NB4 (cell line): ENCODE measurements around the gene CYFIP2.
A peak's percentile ranks its signal among the peaks of the same experiment; 100 is the strongest.

Experiments used
- DNase-seq: peaks from one replicate; pipeline ENCODE4 v3.0.0; 2010; ENCODE audit warnings: low read depth
- H3K4me3 ChIP-seq: one replicate; pipeline ENCODE4 v1.5.1; 2011; ENCODE audit warnings: mild to moderate bottlenecking, low read depth, low read length, moderate library complexity
- MYC ChIP-seq: IDR thresholded peaks from 2 replicates; pipeline ENCODE4 v1.6.1; 2011; ENCODE audit warnings: low read depth, low read length
- POLR2A ChIP-seq: IDR thresholded peaks from 2 replicates; pipeline ENCODE4 v1.6.1; 2011; ENCODE audit warnings: mild to moderate bottlenecking; ENCODE audit not compliant: insufficient read length; ENCODE audit errors: extremely low read depth
- TF ChIP-seq, protein P1 (sequence below): IDR thresholded peaks from 2 replicates; pipeline ENCODE4 v1.6.1; 2011; ENCODE audit warnings: low read depth, low read length
- TF ChIP-seq, protein P2 (sequence below): IDR thresholded peaks from one replicate; pipeline ENCODE4 v1.5.1; 2012; ENCODE audit warnings: low read depth, low read length

CYFIP2 gene

DNA sequence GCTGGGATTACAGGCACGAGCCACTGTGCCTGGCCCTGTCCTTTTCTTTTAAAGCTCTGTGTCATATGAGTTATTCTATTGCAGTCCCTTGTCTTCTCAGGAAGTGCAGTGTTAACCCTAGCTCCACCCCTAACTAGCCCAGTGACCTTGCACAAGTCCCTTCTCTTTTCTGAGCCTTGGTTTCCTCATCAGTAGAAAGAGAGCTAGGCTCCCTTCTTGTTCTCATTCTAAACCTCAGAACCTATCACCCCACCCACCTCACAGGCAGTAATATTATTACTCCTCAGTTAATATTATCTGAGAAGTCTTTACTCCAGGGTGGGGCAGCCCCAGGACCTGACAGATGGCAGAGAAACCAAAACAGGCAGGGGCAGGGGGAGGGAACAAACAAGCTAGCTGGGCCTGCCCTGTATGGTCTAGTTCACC, 7.2 kb downstream of the CYFIP2 start:
- H3K4me3 ChIP-seq: no peak overlapping the region
- TF ChIP-seq POLR2A: no peak
- no peak for TF ChIP-seq MYC
- TF ChIP-seq, protein P1, sequence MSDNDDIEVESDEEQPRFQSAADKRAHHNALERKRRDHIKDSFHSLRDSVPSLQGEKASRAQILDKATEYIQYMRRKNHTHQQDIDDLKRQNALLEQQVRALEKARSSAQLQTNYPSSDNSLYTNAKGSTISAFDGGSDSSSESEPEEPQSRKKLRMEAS: no peak
- TF ChIP-seq, protein P2, sequence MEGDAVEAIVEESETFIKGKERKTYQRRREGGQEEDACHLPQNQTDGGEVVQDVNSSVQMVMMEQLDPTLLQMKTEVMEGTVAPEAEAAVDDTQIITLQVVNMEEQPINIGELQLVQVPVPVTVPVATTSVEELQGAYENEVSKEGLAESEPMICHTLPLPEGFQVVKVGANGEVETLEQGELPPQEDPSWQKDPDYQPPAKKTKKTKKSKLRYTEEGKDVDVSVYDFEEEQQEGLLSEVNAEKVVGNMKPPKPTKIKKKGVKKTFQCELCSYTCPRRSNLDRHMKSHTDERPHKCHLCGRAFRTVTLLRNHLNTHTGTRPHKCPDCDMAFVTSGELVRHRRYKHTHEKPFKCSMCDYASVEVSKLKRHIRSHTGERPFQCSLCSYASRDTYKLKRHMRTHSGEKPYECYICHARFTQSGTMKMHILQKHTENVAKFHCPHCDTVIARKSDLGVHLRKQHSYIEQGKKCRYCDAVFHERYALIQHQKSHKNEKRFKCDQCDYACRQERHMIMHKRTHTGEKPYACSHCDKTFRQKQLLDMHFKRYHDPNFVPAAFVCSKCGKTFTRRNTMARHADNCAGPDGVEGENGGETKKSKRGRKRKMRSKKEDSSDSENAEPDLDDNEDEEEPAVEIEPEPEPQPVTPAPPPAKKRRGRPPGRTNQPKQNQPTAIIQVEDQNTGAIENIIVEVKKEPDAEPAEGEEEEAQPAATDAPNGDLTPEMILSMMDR: no peak
- peak; percentile 87 for DNase-seq

DNA sequence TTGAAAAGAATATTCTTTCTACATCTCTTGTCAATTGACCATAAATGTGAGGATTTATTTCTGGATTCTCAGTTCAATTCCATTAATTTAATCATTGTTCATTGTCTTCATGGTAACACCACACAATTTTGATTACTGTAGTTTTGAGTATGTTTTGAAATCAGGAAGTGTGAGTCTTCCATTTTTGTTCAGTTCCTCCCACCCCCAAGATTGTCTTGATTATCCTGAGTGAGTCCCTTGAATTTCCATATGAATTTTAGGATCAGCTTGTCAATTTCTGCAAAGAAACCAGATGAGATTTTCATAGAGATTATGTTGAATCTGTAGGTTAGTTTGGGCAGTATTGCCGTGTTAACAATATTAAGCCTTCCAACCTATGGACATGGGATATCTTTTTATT, 9.5 kb downstream of the CYFIP2 start:
- no peak overlapping the region for H3K4me3 ChIP-seq
- no peak for DNase-seq
- TF ChIP-seq, protein P1: no peak
- TF ChIP-seq MYC (no peak), POLR2A (no peak)
- TF ChIP-seq, protein P2: no peak

GRCh38 chr5:157278319-157279037, 12.6 kb downstream of the CYFIP2 start:
- DNase-seq: no peak
- TF ChIP-seq MYC (no peak), POLR2A (no peak)
- TF ChIP-seq, protein P2: no peak
- TF ChIP-seq, protein P1: no peak
- H3K4me3 ChIP-seq: no peak overlapping the region

DNA sequence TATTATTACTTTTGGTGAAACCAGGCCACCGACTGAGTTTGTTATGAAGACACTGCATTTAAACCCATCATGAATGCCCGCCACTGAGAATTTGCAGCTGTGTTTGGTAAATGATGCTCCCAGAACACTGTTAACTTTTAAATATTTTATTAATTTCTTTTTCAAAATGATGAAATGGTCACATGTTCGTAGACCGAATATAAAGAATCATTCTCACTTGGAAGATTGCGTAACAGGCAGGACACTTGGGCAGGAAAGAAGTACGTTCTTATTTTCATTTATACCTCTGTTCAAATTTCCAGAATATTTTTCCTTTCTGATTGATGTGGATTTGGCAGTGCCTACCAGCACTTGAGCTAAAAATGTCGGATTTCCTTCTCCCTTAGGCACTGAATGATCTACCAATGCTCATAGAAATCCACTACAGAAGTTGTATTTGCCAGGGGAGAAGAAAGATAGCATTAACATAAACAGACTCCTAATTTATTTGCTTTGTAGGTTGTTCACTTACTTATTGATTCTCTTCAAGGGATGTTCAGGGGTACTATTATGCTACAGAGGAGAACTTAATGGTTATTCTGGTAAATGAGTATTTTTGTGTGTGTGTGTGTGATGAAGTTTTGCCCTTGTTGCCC, 13.8 kb downstream of the CYFIP2 start:
- TF ChIP-seq POLR2A: no peak
- TF ChIP-seq MYC: no peak
- TF ChIP-seq, protein P2: no peak
- TF ChIP-seq, protein P1: no peak
- H3K4me3 ChIP-seq: no peak overlapping the region
- no peak for DNase-seq

DNA sequence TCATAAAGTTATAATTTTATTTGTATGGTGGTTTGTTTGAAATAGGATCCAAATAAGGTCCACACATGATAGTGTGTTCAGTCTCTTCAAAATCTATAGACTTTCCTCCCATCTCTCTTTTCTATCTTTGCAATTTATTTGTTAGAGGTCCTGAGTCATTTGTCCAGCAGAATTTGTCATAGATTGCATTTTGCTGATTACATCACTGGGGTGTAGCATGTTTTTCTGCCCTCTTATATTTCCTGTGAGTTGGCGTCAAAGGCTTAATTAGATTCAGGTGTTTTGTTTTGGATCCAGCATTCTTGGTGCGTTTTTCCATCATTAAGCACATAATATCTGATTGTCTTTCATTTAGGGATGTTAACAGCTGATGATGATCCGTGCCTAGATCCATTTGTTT, 15.0 kb downstream of the CYFIP2 start:
- TF ChIP-seq, protein P1: no peak
- no peak for TF ChIP-seq POLR2A
- DNase-seq: peak; percentile 19
- no peak overlapping the region for H3K4me3 ChIP-seq

DNA sequence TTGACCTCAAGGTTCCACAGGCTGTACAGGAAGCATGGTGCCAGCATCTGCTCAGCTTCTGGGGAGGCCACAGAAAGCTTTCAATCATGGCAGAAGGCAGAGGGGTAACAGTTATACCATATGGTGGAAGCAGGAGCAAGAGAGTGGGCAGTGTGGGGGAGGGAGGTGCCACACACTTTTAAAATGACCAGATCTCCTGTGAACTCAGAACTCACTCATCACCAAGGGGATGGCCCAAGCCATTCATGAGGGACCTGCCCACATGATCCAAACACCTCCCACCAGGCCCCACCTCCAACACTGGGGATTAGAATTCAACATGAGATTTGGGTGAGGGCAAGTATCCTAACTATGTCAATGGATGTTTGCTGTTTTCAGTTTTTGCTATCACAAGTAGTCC, 16.2 kb downstream of the CYFIP2 start:
- no peak overlapping the region for H3K4me3 ChIP-seq
- no peak for DNase-seq
- no peak for TF ChIP-seq MYC
- TF ChIP-seq, protein P2: no peak
- TF ChIP-seq POLR2A: no peak
- TF ChIP-seq, protein P1: no peak
